B cell (primary cell): ENCODE results near the gene FIZ1. TPM values are rescaled to one million over a fixed set of nuclear protein-coding genes. Genes with fewer than 3 reads are reported as not detected.

Source experiments
- ATAC-seq: fragments of 200-7000 bp; cut with Tn5 transposase; one replicate; pipeline ENCODE4 v1.10.0; 2021; ENCODE audit warnings: low read depth, mild to moderate bottlenecking, moderate number of reproducible peaks, moderate library complexity
- CTCF ChIA-PET: fragments of 350-600 bp; sonication (Branson Sonifier 250); formaldehyde crosslinking; loops from one replicate; lab custom pipeline; 2021; ENCODE audit warnings: antibody characterized with exemption, inconsistent platforms; lab: Charles Lee
- POLR2A ChIA-PET: fragments of 350-600 bp; sonication (Branson Sonifier 250); formaldehyde crosslinking; loops from one replicate; lab custom pipeline; 2021; ENCODE audit warnings: antibody characterized with exemption; lab: Charles Lee
- DNase-seq: peaks from one replicate; pipeline ENCODE4 v3.0.0; 2013
- H2AFZ ChIP-seq: 2 replicates; pipeline ENCODE4 v1.6.1; 2012; ENCODE audit warnings: mild to moderate bottlenecking, low read depth, low read length; ENCODE audit not compliant: insufficient read depth, poor library complexity, severe bottlenecking
- H3K27ac ChIP-seq, 2 donors: 1 replicate in 1 of 2; 2 replicates in 1 of 2; pipeline ENCODE4 v1.5.1; 2012 to 2013; ENCODE audit warnings: low read length in 2 of 2, mild to moderate bottlenecking in 2 of 2, moderate library complexity in 1 of 2
- H3K27me3 ChIP-seq, 4 experiments: fragments of 200-600 bp in 1 of 4; sonication (generic) in 1 of 4; replicated peaks in 1 of 4; 1 replicate in 2 of 4; 2 replicates in 2 of 4; pipeline versions ENCODE4 v1.6.1 to v1.7.0; 2013 to 2016; ENCODE audit warnings: low read length in 3 of 4, mild to moderate bottlenecking in 2 of 4, mixed read lengths in 1 of 4, moderate library complexity in 1 of 4; ENCODE audit not compliant: insufficient read depth in 4 of 4, control insufficient read depth in 3 of 4; ENCODE audit errors: control extremely low read depth in 1 of 4
- H3K36me3 ChIP-seq, 2 experiments: replicated peaks in 1 of 2; 1 replicate in 1 of 2; 2 replicates in 1 of 2; pipeline versions ENCODE4 v1.6.1 to v1.7.1; 2013; ENCODE audit warnings: low read length in 1 of 2; ENCODE audit not compliant: insufficient read depth in 2 of 2, control insufficient read depth in 1 of 2; ENCODE audit errors: control extremely low read depth in 1 of 2, extremely low read depth in 1 of 2
- H3K4me1 ChIP-seq, 2 donors: fragments of 200-600 bp in 1 of 2; sonication (generic) in 1 of 2; 1 replicate in 1 of 2; 2 replicates in 1 of 2; pipeline versions ENCODE4 v1.5.1 to v1.6.1; 2013 to 2017; ENCODE audit warnings: low read length in 2 of 2; ENCODE audit not compliant: control insufficient read depth in 2 of 2, insufficient read depth in 2 of 2
- H3K4me2 ChIP-seq: replicated peaks from 2 replicates; pipeline ENCODE3; 2012; ENCODE audit warnings: mild to moderate bottlenecking, low read depth, low read length; ENCODE audit not compliant: poor library complexity, severe bottlenecking
- H3K4me3 ChIP-seq, 5 experiments: fragments of 200-600 bp in 1 of 5; sonication (generic) in 1 of 5; 1 replicate in 3 of 5; 2 replicates in 2 of 5; pipeline versions ENCODE4 v1.5.1 to v1.7.0; 2011 to 2016; ENCODE audit warnings: low read length in 4 of 5, mild to moderate bottlenecking in 4 of 5, low read depth in 2 of 5, control low read depth in 1 of 5, moderate library complexity in 1 of 5; ENCODE audit not compliant: insufficient read depth in 1 of 5; ENCODE audit errors: control extremely low read depth in 1 of 5, extremely low read depth in 1 of 5
- H3K79me2 ChIP-seq: fragments of 200-600 bp; sonication (generic); one replicate; pipeline ENCODE4 v1.6.0; 2016; ENCODE audit warnings: low read length; ENCODE audit not compliant: control insufficient read depth, insufficient read depth
- H3K9ac ChIP-seq: fragments of 200-600 bp; sonication (generic); 2 replicates; pipeline ENCODE4 v1.6.1; 2017; ENCODE audit warnings: mild to moderate bottlenecking, low read length, moderate library complexity
- H3K9me3 ChIP-seq, 3 donors: one replicate each; pipeline versions ENCODE4 v1.6.1 to v1.7.1; 2013; ENCODE audit warnings: low read length in 2 of 3; ENCODE audit not compliant: control insufficient read depth in 2 of 3, insufficient read depth in 1 of 3; ENCODE audit errors: control extremely low read depth in 1 of 3
- H4K20me1 ChIP-seq: 2 replicates; pipeline ENCODE4 v1.6.0; 2012; ENCODE audit warnings: mild to moderate bottlenecking, low read length; ENCODE audit not compliant: insufficient read depth, control insufficient read depth, poor library complexity, severe bottlenecking
- H3K27ac Mint-ChIP-seq: one replicate; pipeline ENCODE4 v1.8.0; 2021; ENCODE audit warnings: mixed read lengths
- H3K27me3 Mint-ChIP-seq: one replicate; pipeline ENCODE4 v1.8.0; 2021; ENCODE audit warnings: mixed read lengths
- H3K4me1 Mint-ChIP-seq: one replicate; pipeline ENCODE4 v1.8.0; 2021; ENCODE audit warnings: mixed read lengths
- H3K4me3 Mint-ChIP-seq: one replicate; pipeline ENCODE4 v1.8.0; 2021; ENCODE audit warnings: mixed read lengths
- H3K9me3 Mint-ChIP-seq: one replicate; pipeline ENCODE4 v1.8.0; 2022; ENCODE audit warnings: mixed read lengths; ENCODE audit not compliant: insufficient read depth
- EZH2 ChIP-seq: IDR thresholded peaks from 2 replicates; pipeline ENCODE4 v1.6.1; 2012; ENCODE audit warnings: borderline replicate concordance, low read depth, mild to moderate bottlenecking, moderate library complexity, low read length; ENCODE audit not compliant: insufficient read depth, poor library complexity, severe bottlenecking
- WGBS: methylation state at CpG from one replicate; pipeline ENCODE4 v1.1.5; 2013; ENCODE audit warnings: missing lambda C conversion rate; ENCODE audit not compliant: insufficient coverage; 5-methylcytosine and 5-hydroxymethylcytosine counted together
- intact Hi-C: fragments of 100-400 bp; cut with micrococcal nuclease; formaldehyde crosslinking; loops from one replicate; pipeline ENCODE4 v1.10.0; 2022
- polyA plus RNA-seq: library from polyadenylated mRNA; depleted of rRNA; stranded (reverse); fragments of >200 nt; gene quantifications from 2 replicates; pipeline ENCODE4 v1.2.3, GENCODE V29; 2012
- total RNA-seq, 2 donors: library from RNA; stranded (reverse); fragments of 120-200 nt in 1 of 2; gene quantifications; 1 replicate in 1 of 2; 2 replicates in 1 of 2; pipeline versions ENCODE4 v1.2.3 to v1.2.4, GENCODE V29; 2013 to 2022
- TF ChIP-seq, protein P1 (sequence below): fragments of 200-600 bp; IDR thresholded peaks from one replicate; pipeline ENCODE4 v1.8.0; 2022; ENCODE audit warnings: antibody characterized with exemption, mild to moderate bottlenecking

The FIZ1 gene
- total and polyA plus RNA-seq, 2 donors (not counting 1 experiment from before 2014, with no cell fraction given) = 8.0 to 26.4 TPM

DNA sequence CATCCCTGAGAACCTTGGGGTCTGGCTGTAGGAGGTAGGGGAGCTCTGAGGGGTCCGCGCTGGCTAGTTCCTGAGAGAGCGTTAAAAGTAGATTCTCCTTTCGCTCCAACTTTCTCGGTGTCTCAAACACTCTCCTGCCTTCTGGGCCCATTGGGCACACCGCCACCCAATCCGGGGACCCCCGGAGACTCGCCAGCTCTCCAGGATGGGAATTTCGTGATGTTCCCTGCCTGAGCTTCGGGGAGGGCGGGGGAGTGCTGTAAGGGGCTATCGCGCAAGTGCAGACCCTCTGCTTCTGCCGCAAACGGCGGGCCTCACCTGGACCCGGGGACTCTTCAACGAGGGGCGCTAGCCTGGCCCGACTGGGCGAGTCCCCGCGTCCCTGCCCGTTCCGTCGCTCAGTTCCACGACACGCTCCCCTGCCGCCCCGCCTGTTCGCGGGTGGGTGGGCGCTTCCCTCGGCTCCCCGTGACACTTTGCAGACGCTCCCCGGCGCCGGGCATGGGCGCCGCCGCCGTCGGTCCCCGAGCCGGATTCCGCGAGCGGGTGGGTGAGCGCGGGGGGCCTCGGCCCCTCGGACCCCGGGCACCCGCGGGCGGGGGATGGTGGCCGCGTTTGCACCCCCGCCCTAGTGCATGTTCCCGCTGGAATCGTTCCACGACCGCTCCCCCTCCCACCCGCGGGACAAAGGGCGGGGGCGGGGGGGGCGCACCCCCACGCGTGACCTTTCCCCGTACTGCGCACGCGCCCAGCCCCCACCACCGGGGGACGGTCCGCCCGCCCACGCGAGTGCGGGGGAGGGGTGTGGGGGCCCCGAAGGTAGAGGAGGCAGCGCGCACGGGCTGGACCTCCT is 48.6 kb upstream of the FIZ1 start, which contains the start of gene CCDC106:
Gene CCDC106, plus strand, starts transcription at position 481 of the 853 bp plus-strand sequence. CDS start 835 bp downstream, outside the sequence.
- Mint-ChIP-seq H3K27ac (peak within 1 kb of the TSS; percentile 92), H3K27me3 (no peaks in the 10 kb centered on the region), H3K9me3 (no peaks in the 10 kb centered on the region), H3K4me1 (peaks cover 60% of the 10 kb centered on the region), H3K4me3 (peak within 1 kb of the TSS; percentile 97)
- Histone ChIP-seq H3K27me3 (no peaks in the 10 kb centered on the region), H3K79me2 (peaks cover 47% of the 10 kb centered on the region), H3K9me3 (no peaks in the 10 kb centered on the region), H3K4me3 (peak within 1 kb of the TSS; percentile 79 to 96 (median 90)), H3K27ac (peak within 1 kb of the TSS; percentile 79 to 90), H3K9ac (peak within 1 kb of the TSS; percentile 85), H3K4me2 (peak within 1 kb of the TSS; percentile 86), H4K20me1 (peaks cover 21% of the 10 kb centered on the region), H3K36me3 (peaks cover 0 to 38% of the 10 kb centered on the region in 2 experiments), H2AFZ (peak within 1 kb of the TSS; percentile 84), H3K4me1 (peaks cover 38 to 53% of the 10 kb centered on the region in 2 donors)
- DNase-seq = peak; percentile 86
- intact Hi-C loops = no loop called here
- under 1% methylated on average over 75 of the region's 87 CpGs for WGBS
- CTCF ChIA-PET = interaction anchor here (0.7 to 7.2 kb wide), 10 partner anchors 13 to 264 kb away, joined by 3 to 131 read pairs (median 4); partner anchors contain the start of genes TMEM238 and ZNF865
- POLR2A ChIA-PET = interaction anchor here (0.5 to 2.2 kb wide), 10 partner anchors 8 to 1200 kb away, joined by 3 to 55 read pairs (median 6); partner anchors contain the start of genes FIZ1, ISOC2, ZNF784 and ZNF865
- TF ChIP-seq EZH2 = no peak
- TF ChIP-seq, protein P1, sequence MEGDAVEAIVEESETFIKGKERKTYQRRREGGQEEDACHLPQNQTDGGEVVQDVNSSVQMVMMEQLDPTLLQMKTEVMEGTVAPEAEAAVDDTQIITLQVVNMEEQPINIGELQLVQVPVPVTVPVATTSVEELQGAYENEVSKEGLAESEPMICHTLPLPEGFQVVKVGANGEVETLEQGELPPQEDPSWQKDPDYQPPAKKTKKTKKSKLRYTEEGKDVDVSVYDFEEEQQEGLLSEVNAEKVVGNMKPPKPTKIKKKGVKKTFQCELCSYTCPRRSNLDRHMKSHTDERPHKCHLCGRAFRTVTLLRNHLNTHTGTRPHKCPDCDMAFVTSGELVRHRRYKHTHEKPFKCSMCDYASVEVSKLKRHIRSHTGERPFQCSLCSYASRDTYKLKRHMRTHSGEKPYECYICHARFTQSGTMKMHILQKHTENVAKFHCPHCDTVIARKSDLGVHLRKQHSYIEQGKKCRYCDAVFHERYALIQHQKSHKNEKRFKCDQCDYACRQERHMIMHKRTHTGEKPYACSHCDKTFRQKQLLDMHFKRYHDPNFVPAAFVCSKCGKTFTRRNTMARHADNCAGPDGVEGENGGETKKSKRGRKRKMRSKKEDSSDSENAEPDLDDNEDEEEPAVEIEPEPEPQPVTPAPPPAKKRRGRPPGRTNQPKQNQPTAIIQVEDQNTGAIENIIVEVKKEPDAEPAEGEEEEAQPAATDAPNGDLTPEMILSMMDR = no peak
- peak; percentile 36 for ATAC-seq
